NB4 (cell line): ENCODE results near the gene FEM1B.

ENCODE experiments used
- POLR2A ChIP-seq: IDR thresholded peaks from 2 replicates; pipeline ENCODE4 v1.6.1; 2011; ENCODE audit warnings: mild to moderate bottlenecking; ENCODE audit not compliant: insufficient read length; ENCODE audit errors: extremely low read depth
- TF ChIP-seq, protein P1 (sequence below): IDR thresholded peaks from one replicate; pipeline ENCODE4 v1.5.1; 2012; ENCODE audit warnings: low read depth, low read length

DNA sequence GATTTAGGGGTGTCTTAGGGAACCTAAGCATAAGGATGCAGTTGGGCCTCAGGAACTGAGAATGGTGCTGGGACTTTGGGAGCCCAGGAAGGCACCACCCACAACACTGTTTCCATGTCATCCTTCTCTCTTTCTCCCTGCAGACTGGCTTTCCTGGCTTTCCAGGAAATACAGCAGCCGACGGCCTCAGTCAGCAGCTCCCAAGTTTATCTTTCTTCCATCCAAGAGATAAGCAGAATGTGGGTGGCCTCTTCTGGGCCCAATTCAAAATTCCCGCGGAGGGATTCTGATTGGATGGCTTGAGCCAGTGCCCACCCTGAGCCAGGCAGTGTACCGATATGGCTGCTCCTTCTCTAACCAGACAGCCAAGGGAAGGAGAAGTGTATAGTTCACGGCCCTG lies 43.5 kb upstream of the FEM1B start:
- TF ChIP-seq, protein P1, sequence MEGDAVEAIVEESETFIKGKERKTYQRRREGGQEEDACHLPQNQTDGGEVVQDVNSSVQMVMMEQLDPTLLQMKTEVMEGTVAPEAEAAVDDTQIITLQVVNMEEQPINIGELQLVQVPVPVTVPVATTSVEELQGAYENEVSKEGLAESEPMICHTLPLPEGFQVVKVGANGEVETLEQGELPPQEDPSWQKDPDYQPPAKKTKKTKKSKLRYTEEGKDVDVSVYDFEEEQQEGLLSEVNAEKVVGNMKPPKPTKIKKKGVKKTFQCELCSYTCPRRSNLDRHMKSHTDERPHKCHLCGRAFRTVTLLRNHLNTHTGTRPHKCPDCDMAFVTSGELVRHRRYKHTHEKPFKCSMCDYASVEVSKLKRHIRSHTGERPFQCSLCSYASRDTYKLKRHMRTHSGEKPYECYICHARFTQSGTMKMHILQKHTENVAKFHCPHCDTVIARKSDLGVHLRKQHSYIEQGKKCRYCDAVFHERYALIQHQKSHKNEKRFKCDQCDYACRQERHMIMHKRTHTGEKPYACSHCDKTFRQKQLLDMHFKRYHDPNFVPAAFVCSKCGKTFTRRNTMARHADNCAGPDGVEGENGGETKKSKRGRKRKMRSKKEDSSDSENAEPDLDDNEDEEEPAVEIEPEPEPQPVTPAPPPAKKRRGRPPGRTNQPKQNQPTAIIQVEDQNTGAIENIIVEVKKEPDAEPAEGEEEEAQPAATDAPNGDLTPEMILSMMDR = no peak
- TF ChIP-seq POLR2A = no peak
